GM18873 (cell line): ENCODE results near the gene SSH2.
"Not testable (repeated sequence)": the region's sequence is repeated elsewhere in the genome, so short reads cannot be mapped to it uniquely, and the experiment has no call there.

Experiments
- ATAC-seq: cut with Tn5 transposase; IDR thresholded peaks from one replicate; pipeline ENCODE4 v1.9.1; 2021; ENCODE audit warnings: mild to moderate bottlenecking, moderate library complexity, moderate number of reproducible peaks; ENCODE audit not compliant: unreplicated experiment, low FRiP score

Gene SSH2

DNA sequence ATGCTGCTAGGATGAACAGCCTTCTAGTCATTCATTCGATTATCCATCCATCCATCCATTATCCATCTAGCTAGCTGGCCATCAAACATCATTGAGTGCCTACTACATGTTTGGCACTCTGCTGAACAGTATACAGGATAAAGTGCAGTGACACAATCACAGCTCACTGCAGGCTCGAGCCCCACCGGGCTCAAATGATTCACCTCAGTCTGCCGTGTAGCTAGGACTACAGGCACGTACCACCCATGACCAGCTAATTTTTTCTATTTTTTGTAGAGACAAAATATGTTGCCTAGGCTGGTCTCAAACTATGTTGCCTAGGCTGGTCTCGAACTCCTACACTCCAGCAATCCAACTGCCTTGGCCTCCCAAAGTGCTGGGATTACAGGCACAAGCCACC is 50.0 kb downstream of the SSH2 start:
- ATAC-seq, result no peak

- no peak for ATAC-seq
These were observed 55.0 kb downstream of the SSH2 start for GRCh38 chr17:29874931-29875596.

GRCh38 chr17:29874358-29874757 is 55.7 kb downstream of the SSH2 start:
- ATAC-seq, result not testable (repeated sequence)

DNA sequence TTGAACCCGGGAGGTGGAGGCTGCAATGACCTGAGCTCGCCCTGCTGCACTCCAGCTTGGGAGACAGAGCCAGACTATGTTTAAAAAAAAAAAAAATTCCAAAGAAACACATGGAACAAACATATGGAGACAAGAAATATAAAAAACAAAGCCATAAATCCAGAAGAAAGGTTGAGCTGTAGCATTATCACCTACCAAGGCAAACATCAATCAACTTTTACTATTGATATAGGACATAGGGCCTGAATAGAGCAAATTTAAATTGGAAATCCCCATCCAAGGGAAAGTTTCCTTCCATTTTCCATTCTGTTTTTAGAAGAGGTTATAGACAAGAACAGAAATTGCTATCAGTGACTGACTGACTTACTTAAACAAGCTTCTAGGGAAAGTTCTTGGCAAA is 56.6 kb downstream of the SSH2 start:
- ATAC-seq, result no peak

- ATAC-seq, result no peak
These were observed 59.1 kb downstream of the SSH2 start for GRCh38 chr17:29870836-29871465.

DNA sequence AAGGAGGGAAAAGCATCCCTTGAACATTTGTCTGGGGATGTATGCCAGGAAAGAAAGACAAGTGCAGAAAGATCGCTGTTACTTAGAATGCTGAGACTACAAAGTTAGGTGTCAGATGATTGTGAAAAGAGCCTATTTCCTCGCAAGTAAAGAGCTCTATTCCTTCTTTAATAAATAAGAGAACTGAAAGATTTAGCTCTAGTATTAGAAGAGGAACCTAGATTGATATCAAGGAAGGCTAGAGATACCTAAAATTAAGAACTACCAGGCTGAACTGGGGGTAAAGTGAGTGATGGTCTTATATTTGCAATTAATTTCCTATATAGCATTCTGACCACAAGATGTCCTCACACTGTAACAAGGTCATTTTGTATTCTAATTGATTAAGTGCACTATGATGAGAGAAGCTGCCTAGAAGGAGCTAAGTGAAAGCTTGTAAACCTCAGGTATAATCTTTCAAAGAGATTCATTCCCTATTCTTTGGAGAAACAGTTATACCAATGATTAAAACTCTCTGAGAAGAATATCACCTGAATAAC is 62.3 kb downstream of the SSH2 start:
- no peak for ATAC-seq

DNA sequence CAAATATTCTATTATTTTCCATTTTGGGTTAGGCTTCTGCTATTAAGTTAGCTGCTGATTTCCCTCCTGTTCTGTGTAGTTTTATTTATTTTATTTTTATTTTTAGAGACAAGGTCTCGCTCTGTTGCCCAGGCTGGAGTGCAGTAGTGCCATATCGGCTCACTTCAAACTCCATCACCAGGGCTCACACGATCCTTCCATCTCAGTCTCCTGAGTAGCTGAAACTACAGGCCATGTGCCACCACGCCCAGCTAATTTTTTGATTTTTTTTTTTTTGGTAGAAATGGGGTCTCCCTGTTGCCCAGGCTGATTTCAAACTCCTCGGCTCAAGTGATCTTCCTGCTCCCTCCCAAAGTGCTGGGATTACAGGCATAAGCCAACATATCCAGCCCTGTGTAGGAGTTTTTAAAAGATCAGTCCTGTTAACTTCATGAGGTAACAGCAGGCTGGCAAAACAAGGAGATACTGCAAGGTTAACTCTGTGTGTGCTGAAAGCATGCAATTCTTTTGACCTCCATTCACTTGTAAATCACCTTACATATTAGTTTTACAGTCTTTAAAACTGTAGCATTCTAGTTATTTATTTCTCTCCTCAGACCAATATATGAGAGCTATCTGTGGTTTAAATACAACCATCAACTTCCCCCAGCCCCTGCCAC is 63.2 kb downstream of the SSH2 start:
- ATAC-seq, result no peak

DNA sequence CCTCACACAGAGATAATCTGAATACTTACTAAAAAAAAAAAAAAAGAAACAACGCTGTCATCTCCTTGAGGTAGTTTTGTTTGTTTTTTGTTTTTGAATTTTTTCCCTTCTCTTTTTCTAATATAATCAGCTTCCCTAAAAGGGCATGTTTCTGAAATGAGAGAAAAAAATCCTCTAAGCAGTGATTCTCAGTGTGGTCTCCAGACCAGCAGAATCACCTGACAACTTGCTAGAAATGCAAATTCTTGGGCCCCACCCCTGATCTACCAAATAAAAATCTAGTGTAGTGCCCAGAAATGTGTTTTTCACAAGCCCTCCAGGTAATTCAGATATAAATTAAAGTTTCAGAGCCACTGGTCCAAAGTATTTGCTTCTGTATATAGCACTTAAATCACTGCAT is 65.4 kb downstream of the SSH2 start:
- no peak for ATAC-seq

DNA sequence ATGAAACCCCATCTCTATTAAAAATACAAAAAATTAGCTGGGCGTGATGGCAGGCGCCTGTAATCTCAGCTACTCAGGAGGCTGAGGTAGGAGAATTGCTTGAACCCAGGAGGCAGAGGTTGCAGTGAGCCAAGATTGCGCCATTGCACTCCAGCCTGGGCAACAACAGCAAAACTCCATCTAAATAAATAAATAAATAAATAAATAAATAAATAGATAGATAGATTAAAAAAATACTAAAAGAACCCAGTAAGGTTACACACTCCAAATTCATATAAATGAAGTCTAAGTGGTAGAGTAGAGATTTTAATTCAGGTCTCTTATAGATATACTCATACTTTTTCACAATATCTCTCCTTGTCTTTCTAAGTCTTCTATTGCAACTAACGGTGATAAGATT is 65.9 kb downstream of the SSH2 start:
- not testable (repeated sequence) for ATAC-seq

DNA sequence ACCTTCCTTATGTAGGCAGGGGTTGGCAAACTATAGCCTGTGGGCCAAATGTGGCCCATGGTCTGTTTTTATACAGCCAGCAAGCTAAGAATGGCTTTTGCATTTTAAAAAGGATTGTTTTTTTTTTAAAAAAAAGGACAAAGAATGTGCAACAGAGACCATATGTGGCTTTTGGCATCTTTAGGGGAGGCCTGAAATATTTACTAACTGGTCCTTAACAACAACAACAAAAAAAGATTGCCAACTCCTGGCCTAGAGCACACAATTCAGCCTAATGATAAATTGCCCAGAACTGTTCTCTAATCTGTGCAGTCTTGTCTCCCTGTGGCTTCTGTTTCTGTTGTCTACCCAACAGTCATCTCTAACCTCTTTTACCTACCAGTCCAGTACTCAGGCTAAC is 67.1 kb downstream of the SSH2 start:
- no peak for ATAC-seq

DNA sequence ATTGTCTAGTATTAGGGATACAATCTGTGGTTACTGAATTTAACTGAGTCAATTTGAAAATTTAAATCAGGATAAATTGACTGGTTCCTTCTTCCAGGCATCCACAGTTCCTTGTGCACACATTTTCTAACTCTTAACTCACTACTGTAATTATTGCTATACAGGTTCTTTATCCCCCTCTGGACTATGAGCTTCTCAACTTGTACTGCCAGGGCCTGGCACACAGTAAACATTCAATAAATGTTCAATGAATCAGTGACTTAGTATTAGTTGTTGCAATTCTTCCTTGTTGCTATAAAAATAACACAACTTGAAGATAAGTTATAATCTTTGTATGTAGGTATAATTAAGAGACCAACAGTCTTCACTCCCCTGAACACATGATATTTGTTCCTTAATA is 67.9 kb downstream of the SSH2 start:
- no peak for ATAC-seq

GRCh38 chr17:29859445-29859844 is 70.6 kb downstream of the SSH2 start:
- not testable (repeated sequence) for ATAC-seq

DNA sequence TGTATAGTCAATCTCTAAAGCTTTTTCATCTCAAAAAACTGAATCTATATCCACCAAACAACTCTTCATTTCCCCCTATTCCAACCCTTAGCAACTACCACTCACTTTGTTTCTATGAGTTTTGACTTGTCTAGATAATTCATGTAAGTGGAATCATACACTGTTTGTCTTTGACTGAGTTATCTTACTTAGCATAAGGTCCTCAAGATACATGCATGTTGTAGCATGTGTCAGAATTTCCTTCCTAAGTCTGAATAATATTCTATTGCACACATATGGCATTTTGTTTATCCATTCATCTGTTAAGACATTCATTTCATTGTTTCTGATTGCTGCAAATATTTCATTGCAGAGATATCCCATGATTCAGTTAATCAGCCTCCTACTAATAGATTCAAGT is 72.2 kb downstream of the SSH2 start:
- ATAC-seq, result no peak

- not testable (repeated sequence) for ATAC-seq
These were observed 72.9 kb downstream of the SSH2 start for GRCh38 chr17:29857105-29857504.

- ATAC-seq, result no peak
These were observed 74.3 kb downstream of the SSH2 start for GRCh38 chr17:29855686-29856085.

DNA sequence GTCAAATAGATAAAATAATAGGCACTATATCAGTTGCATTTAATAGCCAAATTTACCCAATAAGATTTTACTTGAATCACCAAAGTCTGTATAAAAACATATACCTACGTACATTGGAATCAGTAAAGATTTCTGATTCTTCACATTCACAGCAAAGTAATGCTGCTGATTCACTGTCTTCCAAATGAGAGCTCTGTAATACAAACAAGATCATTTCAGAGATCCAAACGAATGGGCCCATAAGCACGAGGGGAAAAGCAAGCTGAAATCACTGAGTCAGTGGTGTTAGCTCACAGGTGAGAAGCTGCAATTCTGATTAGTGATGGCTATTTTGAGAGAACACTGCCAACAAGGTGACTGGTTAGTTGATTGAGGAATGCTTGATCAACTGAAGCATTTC is 81.3 kb downstream of the SSH2 start:
- no peak for ATAC-seq

DNA sequence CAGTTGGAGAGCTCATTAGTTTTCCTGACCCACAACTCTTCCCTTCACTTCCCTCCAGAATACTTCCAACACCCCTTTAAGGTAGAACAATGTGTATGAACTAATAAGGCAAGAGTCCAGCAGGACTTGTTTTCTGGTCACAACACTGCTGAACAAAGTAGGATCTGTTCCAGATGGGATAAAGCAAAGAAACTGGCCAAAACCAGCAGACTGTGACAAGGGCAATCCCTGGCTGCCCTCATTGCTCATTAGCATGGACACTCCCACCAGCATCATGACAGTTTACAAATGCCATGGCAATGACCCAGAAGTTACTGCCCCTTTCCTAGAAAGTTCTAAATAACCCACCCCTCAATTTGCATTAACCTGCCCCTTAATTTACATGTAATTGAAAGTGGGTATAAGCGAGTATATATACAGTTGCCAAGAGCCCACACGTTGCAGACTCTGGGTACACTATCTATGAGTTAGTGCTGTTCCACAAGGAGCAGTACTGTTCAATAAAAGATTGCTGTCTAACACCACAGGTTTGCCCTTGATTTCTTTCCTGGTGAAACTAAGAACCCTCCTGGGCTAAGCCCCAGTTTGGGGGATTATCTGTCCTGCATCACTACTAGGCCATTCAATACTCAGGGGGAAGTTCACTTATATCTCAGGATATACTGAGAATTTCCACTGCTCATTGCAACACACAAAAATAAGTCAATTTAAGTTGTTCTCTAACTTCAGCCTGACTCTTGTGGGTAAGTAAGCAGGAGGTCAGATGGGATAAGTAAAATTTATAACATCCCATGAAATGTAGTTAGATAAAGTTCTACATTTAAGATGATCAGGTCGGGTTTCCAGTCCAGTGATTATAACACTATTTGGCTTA is 82.3 kb downstream of the SSH2 start:
- no peak for ATAC-seq

DNA sequence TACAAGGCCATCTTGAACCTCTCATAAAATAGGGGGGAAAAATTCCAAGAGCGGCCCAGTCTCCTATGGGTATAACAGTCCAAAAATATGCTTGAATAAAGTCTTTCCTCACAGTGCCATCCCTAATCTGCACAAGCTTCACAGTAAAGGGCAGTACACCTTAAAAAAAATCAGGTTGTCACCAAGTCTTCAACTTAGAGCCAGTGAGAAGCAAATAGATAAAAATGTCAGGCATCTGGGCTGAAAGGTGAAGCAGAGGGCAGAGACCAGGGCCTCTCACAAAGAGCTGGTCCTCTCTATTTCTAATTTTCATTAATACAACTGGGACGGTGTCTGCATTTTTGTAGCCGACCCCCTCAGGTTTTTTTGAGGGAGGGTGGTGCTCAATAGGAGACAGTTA is 82.9 kb downstream of the SSH2 start:
- no peak for ATAC-seq

- ATAC-seq, result no peak
These were observed 83.7 kb downstream of the SSH2 start for GRCh38 chr17:29846298-29846697.

DNA sequence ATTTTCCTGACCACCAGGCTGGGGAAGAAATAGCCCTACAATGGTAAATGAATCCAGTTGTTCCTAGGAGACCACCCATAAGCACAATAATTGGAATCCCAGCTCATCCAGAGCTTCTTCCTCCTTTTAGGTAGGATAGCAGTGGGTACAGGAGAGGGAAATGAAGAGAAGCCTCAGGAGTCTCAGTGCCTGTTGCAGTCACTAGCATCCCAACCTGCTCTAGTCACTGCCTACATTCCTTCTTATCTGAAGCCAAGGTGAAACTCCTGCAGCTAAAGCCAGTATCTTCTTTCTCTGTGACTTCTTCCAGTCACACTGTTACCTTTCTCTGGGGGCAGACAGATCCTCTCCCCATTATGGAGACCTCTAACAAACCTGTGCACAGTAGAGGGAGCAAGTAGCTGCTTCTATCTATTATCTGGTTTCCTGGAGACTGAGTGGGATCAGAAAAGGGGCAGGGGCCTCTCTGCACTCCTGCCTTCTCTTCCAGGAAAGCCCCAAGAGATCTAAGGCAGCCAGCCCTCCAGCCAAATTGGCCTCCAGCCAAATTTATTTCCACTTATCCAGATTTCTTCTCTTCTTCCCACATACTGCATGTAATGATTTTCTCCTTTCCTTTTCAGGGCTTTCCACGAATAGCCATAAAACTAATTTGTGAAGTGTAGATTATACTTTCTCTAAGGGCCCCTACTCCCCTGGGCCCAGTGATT is 85.5 kb downstream of the SSH2 start:
- ATAC-seq, result no peak
